NCI-H2029 treated with DMSO at 0.1 percent for 48 hours (cell line): Measurements from ENCODE around the gene POLN.

ENCODE experiments used
- DNase-seq: peaks from one replicate; lab custom pipeline; 2025; lab: John Stamatoyannopoulos, UW

The POLN gene

GRCh38 chr4:2241410-2242353 lies at the start of gene POLN, which contains the start of gene HAUS3:
Gene POLN (minus strand): TSS chr4:2242121. CDS start chr4:2229231, 12,890 bp downstream.
Gene HAUS3 (minus strand): TSS chr4:2242121. CDS start chr4:2240946, 1,175 bp downstream.
- peak; percentile 93 for DNase-seq

GRCh38 chr4:2290974-2291704 lies 49.2 kb upstream of the POLN start:
- no peak for DNase-seq

- DNase-seq: no peak
Measured at GRCh38 chr4:2290488-2290887, 48.6 kb upstream of the POLN start.

GRCh38 chr4:2289955-2290333 lies 48.0 kb upstream of the POLN start:
- no peak for DNase-seq

GRCh38 chr4:2289311-2289954 lies 47.5 kb upstream of the POLN start:
- no peak for DNase-seq

- no peak for DNase-seq
Measured at GRCh38 chr4:2288051-2288541, 46.2 kb upstream of the POLN start.

- DNase-seq: no peak
Measured at GRCh38 chr4:2287594-2287915, 45.6 kb upstream of the POLN start.

GRCh38 chr4:2286904-2287593 lies 45.1 kb upstream of the POLN start:
- no peak for DNase-seq

GRCh38 chr4:2285613-2286381 lies 43.9 kb upstream of the POLN start:
- no peak for DNase-seq

GRCh38 chr4:2284934-2285612 lies 43.2 kb upstream of the POLN start:
- no peak for DNase-seq

- DNase-seq: no peak
Measured at GRCh38 chr4:2284161-2284933, 42.4 kb upstream of the POLN start.

GRCh38 chr4:2283199-2283711 lies 41.3 kb upstream of the POLN start:
- no peak for DNase-seq

GRCh38 chr4:2281575-2282343 lies 39.8 kb upstream of the POLN start:
- no peak for DNase-seq

- DNase-seq: no peak
Measured at GRCh38 chr4:2280531-2281300, 38.8 kb upstream of the POLN start.

- DNase-seq: no peak
Measured at GRCh38 chr4:2277956-2278355, 36.0 kb upstream of the POLN start.

GRCh38 chr4:2276581-2277325 lies 34.8 kb upstream of the POLN start:
- DNase-seq: no peak

- no peak for DNase-seq
Measured at GRCh38 chr4:2275546-2276251, 33.8 kb upstream of the POLN start.
